Stimulated activated naive CD4-positive, alpha-beta T cell treated with Interleukin-2 at 50 U/mL for 16 hours (primary cell): ENCODE measurements around the gene SORBS2.

ENCODE experiments used
- DNase-seq: peaks from one replicate; lab custom pipeline; 2025; lab: John Stamatoyannopoulos, UW

Gene SORBS2

DNA sequence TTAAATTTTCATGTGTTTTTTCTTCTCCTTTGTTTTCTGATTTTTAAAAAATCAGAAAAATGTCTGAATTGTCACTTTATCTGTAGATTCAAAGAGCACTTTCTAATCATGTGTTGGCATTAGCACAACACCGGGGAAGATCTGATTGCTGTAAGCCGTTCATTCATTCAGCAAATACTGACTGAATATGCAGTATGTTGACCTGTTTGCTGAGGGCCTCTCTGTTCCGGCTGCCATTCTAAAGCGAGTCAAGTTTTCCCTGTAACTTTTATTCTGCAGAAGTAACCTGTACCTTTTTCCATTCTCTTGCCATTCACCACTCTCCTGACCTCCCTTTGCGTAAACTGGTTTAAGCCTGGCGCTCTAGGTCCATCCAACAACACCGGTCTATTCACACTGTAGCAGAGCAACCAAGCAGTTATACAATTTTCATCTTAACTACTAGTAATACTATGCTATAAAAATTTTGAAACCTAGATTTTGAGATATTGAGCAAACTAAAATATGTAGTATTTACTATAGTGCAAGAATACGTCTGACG is 6.7 kb downstream of the SORBS2 start:
- no peak for DNase-seq

DNA sequence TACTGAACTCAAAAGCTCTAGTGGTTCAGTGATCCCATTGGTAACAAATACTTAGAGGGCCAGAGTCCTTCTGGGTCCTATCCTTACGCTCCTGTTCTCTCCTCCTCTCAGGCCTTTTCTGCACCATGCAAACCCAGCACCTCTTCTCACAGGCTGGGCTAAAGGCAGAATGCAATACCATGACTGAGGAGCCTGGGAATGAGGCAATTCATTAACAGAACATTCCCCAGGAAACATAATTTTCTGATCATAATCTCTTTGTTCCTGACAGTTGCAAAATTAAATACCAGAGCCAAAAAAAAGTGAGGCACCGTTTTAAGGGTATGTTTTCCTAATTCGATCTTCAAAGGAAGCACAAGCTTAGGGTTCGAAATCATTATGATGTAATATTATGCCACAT is 9.0 kb downstream of the SORBS2 start:
- DNase-seq = no peak

DNA sequence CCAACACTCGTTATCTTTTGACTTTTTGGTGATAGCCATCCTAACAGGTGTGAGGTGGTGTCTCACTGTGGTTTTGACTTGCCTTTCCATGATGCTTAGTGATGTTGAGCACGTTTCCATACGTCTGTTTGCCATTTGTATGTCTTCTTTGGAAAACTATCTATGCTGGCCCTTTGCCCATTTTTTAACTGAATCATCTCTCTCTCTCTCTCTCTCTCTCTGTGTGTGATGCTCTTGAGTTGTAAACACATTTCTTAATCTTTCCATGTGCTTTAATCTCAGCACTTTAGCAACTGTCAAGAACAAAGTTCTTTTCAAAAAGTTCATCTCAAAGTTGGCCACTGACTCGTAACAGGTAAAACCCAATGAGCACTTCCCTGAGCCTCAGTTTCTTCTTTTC is 10.5 kb downstream of the SORBS2 start:
- DNase-seq = no peak

DNA sequence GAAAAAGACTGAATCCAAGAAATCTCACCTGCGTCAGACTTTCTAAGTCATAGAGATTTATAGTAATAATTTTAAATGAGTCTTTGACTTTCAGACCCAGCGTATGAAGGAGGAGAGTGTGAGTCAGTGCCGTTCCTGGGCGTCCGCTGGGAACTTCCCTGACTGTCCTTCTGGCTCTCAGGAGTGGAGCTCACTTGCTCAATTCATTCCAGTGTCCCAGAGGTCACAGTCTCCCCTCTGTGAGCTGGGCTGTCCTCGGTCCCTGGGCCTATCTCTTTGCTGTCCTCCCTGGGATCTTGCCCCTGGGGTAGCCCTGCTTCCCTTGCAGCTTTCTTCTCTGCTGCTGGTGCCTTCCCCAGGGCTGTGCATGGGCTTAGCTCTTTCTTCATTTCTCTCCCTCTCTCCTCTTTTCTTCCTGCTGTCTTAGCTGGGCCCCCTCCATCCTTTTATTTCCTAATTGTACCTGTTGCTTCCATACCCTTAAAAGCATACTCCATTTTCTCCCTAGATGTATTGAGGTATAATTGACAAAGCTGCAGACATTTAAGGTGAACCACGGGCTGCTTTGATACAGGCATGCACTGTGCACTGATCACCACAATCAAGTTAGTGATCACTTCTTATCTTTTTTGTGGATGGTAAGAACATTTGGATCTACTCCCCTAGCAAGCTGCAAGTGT is 11.6 kb downstream of the SORBS2 start:
- DNase-seq = no peak

DNA sequence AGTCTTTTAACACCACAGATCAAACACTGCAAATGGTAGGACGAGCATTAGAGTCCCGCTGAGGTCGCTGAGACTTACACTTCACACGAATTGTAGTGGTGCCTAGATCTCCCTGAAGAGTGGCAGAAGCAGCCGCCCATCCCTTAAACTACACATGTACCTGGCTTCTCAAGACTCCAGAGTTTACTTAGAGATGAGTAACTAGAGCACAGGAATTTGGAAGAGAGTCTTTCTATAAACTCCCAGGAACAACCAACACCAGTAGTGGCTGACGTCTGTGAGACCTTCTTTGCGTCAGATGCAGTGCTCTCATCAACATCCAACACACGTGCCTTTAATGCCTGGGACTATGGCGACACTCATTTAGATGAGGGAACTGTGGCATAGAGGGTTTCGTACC is 12.6 kb downstream of the SORBS2 start:
- DNase-seq = no peak

DNA sequence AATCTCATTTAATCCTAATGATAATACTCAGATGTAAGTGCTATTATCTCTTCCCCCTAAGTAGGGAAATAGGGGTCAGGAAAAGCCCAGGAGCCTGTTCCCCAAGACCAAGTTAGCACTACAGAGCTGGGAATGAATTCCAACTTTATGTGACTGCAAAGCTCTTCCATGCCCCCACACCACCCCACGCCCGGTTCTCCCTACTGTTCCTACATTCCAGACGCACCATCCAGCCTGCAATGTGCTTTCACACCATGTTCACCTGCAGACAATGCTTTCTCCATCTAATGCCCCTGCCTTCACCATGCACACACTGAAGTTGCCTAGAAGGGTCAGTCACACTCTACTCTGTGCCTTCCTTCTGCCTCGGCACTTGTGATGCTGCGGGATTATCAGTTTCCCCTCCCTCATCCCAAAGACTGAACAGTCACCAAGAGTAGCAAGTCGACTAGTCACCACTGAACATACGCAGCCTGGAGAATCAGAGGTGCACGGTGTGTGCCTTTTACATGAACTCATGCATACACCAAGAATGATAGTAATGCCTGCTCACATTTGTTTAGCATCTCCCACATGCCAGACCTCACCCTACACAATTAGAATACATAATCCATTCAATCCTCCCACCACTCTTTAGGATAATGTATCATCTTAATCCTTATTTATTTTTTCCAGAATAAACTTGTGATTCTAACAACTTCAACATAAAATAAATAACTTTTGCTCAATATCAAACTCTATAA is 14.2 kb downstream of the SORBS2 start:
- no peak for DNase-seq

DNA sequence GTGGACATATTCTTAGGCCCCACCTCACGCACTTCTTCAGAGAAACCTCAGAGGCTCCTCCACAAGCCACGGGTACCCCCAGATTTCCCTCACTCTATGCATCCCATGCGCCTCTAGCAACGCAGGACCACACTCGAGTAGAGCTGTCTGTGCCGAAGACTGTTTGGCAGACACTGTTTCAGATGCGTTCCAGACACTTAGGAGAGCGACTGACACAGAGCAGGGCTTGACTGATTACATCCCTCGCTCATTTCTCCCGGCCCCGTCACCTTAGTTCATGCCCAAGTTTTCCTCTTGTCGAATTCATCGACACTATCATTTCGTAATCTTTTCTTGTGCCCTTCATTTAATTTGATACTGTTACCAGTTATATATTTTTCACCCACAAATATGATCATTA is 15.0 kb downstream of the SORBS2 start:
- DNase-seq = no peak

DNA sequence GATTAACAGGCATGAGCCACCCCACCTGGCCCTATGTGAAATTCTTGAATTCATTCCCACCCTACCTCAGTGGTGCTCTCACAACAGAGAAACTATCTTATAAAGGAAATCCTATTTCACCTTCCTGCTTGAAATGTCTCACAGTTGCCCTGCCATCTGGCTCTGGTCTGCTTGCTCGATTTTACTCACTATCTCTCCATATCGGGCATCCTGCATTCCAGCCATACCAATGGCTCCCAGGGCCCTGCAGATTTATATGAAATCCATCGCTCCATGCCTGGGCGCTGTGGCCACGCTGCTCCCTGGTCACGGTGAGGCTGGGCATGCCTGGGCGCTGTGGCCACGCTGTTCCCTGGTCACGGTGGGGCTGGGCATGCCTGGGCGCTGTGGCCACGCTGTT is 15.8 kb downstream of the SORBS2 start:
- no peak for DNase-seq

DNA sequence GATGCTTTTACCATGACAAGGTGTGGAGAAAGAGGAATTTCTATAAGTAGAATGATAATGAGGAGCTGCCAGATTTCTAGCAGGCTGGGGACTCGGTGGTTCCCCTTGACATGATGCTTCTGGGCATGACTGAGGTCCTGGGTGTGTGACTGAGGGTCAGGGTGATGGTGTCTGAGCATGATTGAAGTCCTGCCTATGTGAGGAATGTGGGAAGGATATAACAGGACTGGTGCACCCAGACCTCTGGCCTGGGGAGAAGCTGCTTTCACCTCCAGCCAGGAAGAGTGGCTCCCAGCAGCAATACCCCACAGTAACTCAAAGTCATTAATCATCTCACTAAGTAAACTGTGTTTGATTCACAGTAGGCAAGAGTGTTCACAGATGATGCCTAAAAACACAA is 17.4 kb downstream of the SORBS2 start:
- DNase-seq = no peak

DNA sequence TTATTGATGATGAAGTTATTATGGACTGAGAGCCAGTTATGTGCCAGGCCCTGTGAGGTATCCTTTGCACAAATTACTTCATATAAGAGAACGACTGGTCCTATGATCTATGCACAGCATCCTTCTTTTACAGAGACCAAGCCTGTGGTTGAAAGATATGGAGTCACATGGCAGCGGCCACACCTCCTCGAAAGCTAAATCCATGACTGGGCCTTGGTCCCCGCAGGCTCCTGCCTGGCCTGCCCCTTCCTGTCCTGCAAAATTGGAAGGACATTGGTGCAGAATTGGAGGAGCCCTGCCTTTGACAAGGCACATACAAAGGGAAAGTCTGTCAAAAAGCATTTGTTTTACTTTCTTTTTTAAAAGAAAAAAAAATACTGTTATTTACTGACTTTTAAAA is 18.3 kb downstream of the SORBS2 start:
- no peak for DNase-seq

DNA sequence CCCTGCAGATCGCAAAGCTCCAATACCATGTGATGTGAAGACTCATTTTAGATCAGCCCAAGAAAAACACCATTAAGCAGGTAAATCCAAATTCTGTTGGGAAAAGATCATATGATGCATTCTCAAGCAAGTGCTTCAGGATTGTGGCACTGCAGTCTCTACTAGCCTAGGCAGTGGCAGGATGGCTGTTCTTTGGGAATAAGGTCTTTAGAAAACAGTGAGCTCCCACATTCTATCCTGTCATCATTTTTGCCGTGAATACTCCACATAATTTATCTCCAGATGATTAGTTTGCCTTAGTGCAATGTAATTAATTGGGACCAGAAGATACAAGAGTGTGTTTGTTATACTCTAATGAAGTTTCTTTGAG is 18.9 kb downstream of the SORBS2 start:
- no peak for DNase-seq

DNA sequence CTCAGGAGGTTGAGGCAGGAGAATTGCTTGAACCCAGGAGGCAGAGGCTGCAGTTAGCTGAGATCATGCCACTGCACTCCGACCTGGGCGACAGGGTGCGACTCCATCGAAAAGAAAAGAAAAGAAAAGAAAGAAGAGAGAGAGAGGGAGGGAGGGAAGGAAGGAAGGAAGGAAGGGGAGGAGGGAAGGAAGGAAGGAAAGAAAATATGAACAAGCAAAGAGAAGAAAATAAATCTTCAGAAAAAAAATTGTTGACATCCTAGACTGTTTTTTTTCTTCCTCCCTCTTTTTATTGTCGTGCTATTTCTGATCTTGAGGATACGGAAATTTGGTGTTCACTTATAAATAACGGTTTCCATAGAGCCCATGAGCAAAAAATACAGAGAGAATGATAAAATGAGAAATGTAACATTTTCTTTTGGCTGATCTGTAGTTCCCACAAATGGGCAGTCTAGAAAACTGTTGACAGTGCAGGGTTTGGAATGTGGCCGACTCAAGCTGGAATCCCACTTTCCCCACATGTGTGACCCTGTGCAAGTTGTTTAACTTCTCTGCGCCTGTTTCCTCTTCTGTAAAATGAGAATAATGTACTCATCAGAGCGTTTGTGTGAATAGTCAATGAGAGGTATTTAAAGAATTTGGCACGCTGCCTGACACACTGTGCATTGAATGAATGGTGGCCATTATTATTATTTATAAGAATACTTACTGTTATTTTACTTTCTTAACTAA is 19.4 kb downstream of the SORBS2 start:
- no peak for DNase-seq

DNA sequence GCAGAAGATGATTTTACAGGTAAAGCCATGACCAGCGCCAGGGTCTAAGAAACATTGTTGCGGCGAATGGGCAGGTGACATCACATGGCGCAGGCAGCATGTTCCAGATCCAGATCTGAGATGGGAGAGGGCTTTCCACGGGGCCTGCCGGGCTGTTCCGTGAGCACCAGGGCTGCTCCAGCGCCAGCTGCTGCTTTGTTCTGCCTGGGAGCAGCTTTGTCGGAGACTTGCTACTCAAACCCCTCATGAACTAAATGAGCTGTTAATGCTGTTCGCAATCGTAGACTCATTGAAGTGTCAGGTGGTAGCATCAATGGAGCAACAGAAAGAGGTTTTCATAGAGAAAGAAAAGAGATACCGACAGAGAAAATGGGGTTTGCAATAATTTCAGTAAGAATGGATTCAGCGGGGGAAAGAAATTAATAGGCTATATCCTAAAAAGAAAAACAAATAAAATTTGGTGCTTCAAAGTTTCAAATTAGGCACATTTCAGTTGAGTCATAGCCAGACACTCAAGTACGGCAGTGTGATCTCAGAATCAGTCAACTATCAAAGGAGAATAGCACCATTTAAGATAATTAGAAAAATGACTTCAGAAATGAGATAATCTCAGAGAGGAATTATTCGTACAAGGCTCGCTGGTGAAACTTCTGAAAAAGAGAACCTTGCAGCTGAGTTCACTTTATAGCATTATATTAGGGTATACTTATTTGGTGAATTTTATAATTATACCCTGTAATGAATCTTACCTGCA is 23.9 kb downstream of the SORBS2 start:
- DNase-seq = no peak

DNA sequence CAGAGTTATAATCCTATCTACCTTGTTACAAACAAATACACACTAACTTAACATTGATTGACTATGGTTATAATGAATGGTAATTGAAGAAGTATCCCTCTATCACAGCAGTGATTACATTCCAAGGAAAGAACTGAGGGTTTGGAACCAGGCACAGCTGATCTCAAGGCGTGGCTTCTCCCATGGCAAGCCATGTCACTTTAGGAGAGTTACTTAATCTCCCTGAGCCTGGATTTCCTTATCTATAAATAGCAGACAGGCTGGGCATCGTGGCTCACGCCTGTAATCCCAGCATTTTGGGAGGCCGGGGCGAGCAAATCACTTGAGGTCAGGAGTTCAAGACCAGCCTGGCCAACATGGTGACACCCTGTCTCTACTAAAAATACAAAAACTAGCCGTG is 25.6 kb downstream of the SORBS2 start:
- no peak for DNase-seq

DNA sequence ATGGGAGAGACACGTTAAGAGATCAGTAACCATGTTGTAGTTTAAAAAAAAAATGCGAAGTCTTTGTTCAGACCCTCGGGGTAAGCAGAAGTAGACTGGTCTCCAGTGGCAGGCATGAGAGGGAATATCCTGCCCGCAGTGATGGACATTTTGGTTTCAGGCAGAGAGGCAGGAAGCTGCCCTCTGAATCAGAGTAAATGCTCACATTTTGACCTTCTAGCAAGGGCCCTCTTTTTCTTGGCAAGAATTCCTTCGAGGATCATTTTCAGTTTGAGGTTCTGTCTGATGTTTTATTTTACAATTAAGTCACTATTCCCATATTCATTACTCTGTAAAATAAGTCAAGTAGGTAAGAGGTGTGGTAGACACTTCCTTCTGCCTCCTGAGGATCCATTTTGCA is 28.4 kb downstream of the SORBS2 start:
- no peak for DNase-seq

DNA sequence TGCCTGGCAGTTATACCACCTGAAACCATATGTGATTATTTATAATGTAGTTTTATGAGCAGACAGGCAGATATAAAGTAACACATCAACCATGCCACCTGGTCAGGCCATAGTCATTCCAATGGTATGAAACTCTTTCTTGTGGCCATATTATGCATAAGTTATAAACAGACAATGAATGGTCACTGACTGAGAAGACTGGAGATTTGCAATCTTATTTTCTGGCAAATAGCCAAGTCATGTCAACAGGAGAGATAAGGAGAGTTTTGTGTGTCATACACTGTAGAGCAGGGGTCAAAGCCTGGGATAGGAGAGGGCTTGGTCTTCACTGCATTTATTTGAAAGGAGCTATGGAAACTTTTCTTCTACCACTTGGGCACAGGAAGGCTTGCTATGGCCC is 29.5 kb downstream of the SORBS2 start:
- DNase-seq = no peak

DNA sequence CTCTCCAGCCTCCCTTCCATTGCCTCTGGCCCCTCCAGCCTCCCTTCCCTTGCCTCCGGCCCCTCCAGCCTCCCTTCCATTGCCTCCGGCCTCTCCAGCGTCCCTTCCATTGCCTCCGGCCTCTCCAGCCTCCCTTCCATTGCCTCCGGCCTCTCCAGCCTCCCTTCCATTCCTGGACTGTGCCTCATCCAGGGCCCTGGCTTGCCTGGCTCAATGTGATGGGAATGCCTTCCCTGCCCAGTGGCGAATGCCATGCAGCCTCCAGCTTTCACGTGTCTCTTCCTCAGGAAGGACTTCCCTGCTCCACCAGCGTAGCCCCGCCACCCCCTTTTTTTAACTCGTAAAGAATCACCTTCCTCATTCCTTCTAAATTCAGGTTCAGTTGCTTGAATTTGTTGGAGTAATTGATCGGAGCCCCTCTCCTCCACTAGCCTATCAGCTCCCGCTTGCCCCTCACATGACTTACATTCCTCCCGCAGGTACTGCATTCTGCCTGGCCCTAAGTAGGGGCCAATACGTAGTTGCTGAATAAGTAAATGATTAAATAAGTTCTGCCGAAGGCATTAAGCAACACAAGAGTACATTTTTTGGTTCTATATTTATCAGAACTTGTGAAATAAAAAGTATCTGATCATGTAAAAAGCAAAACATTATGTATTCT is 30.3 kb downstream of the SORBS2 start:
- no peak for DNase-seq

DNA sequence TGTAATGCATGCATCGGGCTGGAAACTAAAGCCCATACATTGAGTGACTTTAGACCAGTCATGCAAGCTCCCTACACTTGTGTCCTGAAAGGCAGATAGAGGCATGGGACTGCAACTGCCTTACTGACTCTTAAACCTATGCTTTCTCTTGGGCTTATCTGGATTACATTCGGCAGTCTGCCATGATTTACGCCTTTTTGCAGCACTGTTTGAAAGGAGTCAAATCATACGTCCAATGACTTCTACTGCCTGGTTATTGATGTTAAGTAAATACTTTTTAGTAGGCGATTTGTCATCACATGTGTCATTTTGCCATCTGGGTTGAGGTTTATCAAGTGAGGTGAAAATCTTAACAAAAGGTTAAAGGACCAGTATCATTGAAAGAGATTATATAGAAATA is 31.5 kb downstream of the SORBS2 start:
- DNase-seq = no peak

DNA sequence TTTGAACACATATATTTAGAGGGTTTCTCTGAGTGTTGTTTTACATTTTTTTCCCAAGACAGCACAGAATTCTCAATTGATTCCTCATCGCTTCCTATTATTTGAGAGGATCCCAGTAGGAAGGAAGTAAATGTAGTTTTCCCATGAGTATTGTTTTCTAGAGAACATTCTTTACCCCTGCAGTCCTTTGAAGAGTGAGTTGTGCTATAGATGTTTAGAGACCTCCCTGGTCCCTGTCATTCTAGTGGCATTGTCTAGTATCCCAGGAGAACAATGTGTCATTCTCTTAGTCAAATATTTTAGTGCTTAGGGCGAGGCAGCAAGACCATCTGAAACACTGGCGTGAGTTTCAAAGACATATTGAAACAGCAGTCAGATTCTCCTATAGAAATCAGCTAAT is 32.5 kb downstream of the SORBS2 start:
- no peak for DNase-seq

DNA sequence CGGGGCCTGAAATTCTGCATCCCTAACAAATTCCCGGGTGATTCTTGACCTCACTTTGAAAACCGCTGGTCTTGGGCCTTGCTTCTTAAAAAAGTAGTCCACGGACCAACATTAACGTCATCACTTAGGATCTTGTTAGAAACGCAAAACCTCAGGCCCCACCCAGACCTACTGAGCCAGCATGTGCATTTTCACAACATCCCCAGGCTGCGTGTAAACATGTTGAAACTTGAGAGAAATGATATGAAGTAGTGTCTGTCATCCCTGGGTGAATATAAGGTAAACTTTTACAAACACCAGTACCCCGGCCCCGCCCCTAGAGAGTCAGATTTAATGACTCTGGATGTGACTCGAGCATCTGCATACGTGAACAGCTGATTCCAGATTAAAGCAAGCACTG is 33.7 kb downstream of the SORBS2 start:
- DNase-seq = no peak

DNA sequence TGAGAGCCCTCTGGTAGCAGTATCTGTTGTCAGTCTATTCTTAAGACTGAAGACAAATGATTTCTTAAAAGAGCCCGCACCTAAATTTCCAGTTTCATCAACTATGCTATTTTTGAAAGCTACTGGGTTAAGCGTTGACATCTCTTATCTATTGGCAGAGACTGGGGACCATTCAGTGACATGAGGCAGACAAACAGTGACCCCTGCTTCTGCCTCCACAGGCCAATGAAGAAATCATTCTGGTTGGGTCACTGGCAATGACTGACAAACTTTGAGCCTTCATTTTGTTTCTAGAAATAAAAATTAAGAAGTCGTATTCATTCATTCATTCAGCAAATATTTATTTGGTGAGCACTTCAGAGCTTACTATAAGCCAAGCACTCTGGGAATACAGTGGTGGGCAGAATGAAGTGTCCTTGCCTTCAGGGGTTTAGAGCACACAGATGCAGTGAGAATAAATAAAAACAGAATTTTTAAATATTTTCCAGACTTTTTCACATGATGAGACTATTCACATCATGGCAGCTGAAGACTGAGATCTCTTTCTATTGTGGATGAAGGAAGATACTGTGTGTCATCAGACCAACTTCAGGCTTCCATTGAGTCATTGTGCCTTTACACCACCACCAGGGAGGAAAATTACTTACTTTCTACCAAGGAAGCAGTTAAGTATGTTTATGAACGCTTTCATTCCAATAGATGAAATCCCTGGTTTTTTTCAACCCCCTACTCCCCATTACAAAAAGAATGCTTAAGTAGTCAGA is 36.0 kb downstream of the SORBS2 start:
- no peak for DNase-seq
